LNCAP (cell line): ENCODE results near the gene GREM2.

Experiments
- CTCF ChIP-seq: fragments of 450-650 bp; IDR thresholded peaks from 2 replicates; pipeline ENCODE4 v1.5.1; 2017; ENCODE audit warnings: mild to moderate bottlenecking

GREM2 gene

GRCh38 chr1:240553351-240553750 lies 58.6 kb downstream of the GREM2 start:
- no peak for TF ChIP-seq CTCF

- TF ChIP-seq CTCF = no peak
These were observed 72.1 kb downstream of the GREM2 start for GRCh38 chr1:240539769-240540414.

- TF ChIP-seq CTCF = no peak
These were observed 73.1 kb downstream of the GREM2 start for GRCh38 chr1:240538776-240539430.

GRCh38 chr1:240533154-240533780 lies 78.7 kb downstream of the GREM2 start:
- no peak for TF ChIP-seq CTCF

GRCh38 chr1:240528591-240528990 lies 83.4 kb downstream of the GREM2 start:
- TF ChIP-seq CTCF = no peak

GRCh38 chr1:240527086-240527485 lies 84.9 kb downstream of the GREM2 start:
- TF ChIP-seq CTCF = no peak

- no peak for TF ChIP-seq CTCF
These were observed 85.6 kb downstream of the GREM2 start for GRCh38 chr1:240526312-240526711.
